Neural cell (in vitro differentiated cells): Measurements from ENCODE around the gene FAM117A. TPM values are rescaled to one million over a fixed set of nuclear protein-coding genes. Genes with fewer than 3 reads are reported as not detected.
"Not testable (repeated sequence)": the region's sequence is repeated elsewhere in the genome, so short reads cannot be mapped to it uniquely, and the experiment has no call there.

Experiments used
- H2AFZ ChIP-seq: fragments of 200-600, 300-800 bp; sonication (generic), shearing (Covaris generic); 2 replicates; pipeline ENCODE4 v1.6.0; 2014; ENCODE audit warnings: low read depth, mild to moderate bottlenecking, antibody characterized with exemption, low read length, moderate library complexity
- H3F3A ChIP-seq: fragments of 200-600 bp; shearing (Covaris generic); 2 replicates; pipeline ENCODE4 v1.6.1; 2016; ENCODE audit warnings: mild to moderate bottlenecking, moderate library complexity, mixed read lengths, antibody characterized with exemption, low read length; ENCODE audit not compliant: insufficient read depth, poor library complexity, severe bottlenecking
- H3K27ac ChIP-seq: fragments of 200-600, 300-800 bp; sonication (generic), shearing (Covaris generic); 2 replicates; pipeline ENCODE4 v1.5.1; 2014; ENCODE audit warnings: mild to moderate bottlenecking, low read length, moderate library complexity
- H3K27me3 ChIP-seq: fragments of 300-800, 200-600 bp; sonication (generic), shearing (Covaris generic); 2 replicates; pipeline ENCODE4 v1.6.0; 2014; ENCODE audit warnings: mild to moderate bottlenecking, low read depth, low read length, moderate library complexity; ENCODE audit not compliant: insufficient read depth
- H3K36me3 ChIP-seq: fragments of 300-800, 200-600 bp; sonication (generic), shearing (Covaris generic); 2 replicates; pipeline ENCODE4 v1.5.1; 2014; ENCODE audit warnings: mild to moderate bottlenecking, antibody characterized with exemption, low read length, moderate library complexity; ENCODE audit not compliant: insufficient read depth
- H3K4me2 ChIP-seq: fragments of 300-800, 200-600 bp; sonication (generic), shearing (Covaris generic); 2 replicates; pipeline ENCODE4 v1.6.0; 2014; ENCODE audit warnings: mild to moderate bottlenecking, low read length
- H3K4me3 ChIP-seq: fragments of 300-800, 200-600 bp; sonication (generic), shearing (Covaris generic); 2 replicates; pipeline ENCODE4 v1.5.1; 2014; ENCODE audit warnings: mild to moderate bottlenecking, low read length, moderate library complexity
- H3K79me2 ChIP-seq: fragments of 200-600 bp; shearing (Covaris generic); replicated peaks from 2 replicates; pipeline ENCODE4 v1.6.0; 2014; ENCODE audit warnings: mild to moderate bottlenecking, low read length, moderate library complexity; ENCODE audit not compliant: insufficient read depth
- H3K9ac ChIP-seq: fragments of 300-800, 200-600 bp; sonication (generic), shearing (Covaris generic); 2 replicates; pipeline ENCODE4 v1.6.1; 2016; ENCODE audit warnings: mild to moderate bottlenecking, low read length, mixed read lengths
- H3K9me2 ChIP-seq: fragments of 200-600 bp; shearing (Covaris generic); 2 replicates; pipeline ENCODE4 v1.6.1; 2016; ENCODE audit warnings: mild to moderate bottlenecking, low read length, mixed read lengths; ENCODE audit not compliant: insufficient read depth
- H3K9me3 ChIP-seq: fragments of 200-600, 300-800 bp; sonication (generic), shearing (Covaris generic); 2 replicates; pipeline ENCODE4 v1.6.1; 2016; ENCODE audit warnings: mild to moderate bottlenecking, mixed run types, low read length, moderate library complexity, mixed read lengths
- H4K20me1 ChIP-seq: fragments of 200-600 bp; shearing (Covaris generic); 2 replicates; pipeline ENCODE4 v1.6.1; 2016; ENCODE audit warnings: mild to moderate bottlenecking, mixed run types; ENCODE audit not compliant: insufficient read depth
- EP300 ChIP-seq: fragments of 450-650 bp; conservative IDR thresholded peaks from 2 replicates; pipeline ENCODE4 v1.6.1; 2014; ENCODE audit warnings: antibody characterized with exemption, mild to moderate bottlenecking, moderate library complexity; ENCODE audit not compliant: poor library complexity, severe bottlenecking
- EZH2 ChIP-seq: fragments of 200-600, 300-800 bp; shearing (Covaris generic), sonication (generic); IDR thresholded peaks from 2 replicates; pipeline ENCODE4 v1.6.1; 2014; ENCODE audit warnings: antibody characterized with exemption, low read length, borderline replicate concordance, mild to moderate bottlenecking; ENCODE audit not compliant: insufficient read depth, poor library complexity, severe bottlenecking
- MXI1 ChIP-seq: fragments of 450-650 bp; conservative IDR thresholded peaks from 2 replicates; pipeline ENCODE4 v1.6.1; 2014; ENCODE audit warnings: antibody characterized with exemption, mild to moderate bottlenecking; ENCODE audit not compliant: poor library complexity, severe bottlenecking
- POLR2AphosphoS5 ChIP-seq: IDR thresholded peaks from 2 replicates; pipeline ENCODE4 v1.6.1; 2012
- RAD21 ChIP-seq: fragments of 450-650 bp; conservative IDR thresholded peaks from 2 replicates; pipeline ENCODE4 v1.6.1; 2014; ENCODE audit warnings: antibody characterized with exemption, mild to moderate bottlenecking, moderate library complexity
- SMC3 ChIP-seq: fragments of 450-650 bp; conservative IDR thresholded peaks from 2 replicates; pipeline ENCODE4 v1.6.1; 2014; ENCODE audit warnings: antibody characterized with exemption, mild to moderate bottlenecking, moderate library complexity; ENCODE audit not compliant: poor library complexity
- TAF1 ChIP-seq: IDR thresholded peaks from 2 replicates; pipeline ENCODE4 v1.6.1; 2012; ENCODE audit warnings: low read depth
- polyA plus RNA-seq: library from polyadenylated mRNA; depleted of rRNA; stranded (reverse); fragments of >200 nt; gene quantifications from 2 replicates; pipeline ENCODE4 v1.2.3, GENCODE V29; 2014
- TF ChIP-seq, protein P1 (sequence below): fragments of 450-650 bp; IDR thresholded peaks from 2 replicates; pipeline ENCODE4 v1.5.1; 2014; ENCODE audit warnings: antibody characterized with exemption, mild to moderate bottlenecking, moderate library complexity; ENCODE audit not compliant: poor library complexity, severe bottlenecking
- TF ChIP-seq, protein P2 (sequence below): IDR thresholded peaks from 2 replicates; pipeline ENCODE4 v1.6.1; 2012; ENCODE audit warnings: borderline replicate concordance

The FAM117A gene
- polyA plus RNA-seq, 1 donor from 2014 or later, result 3.7 TPM

- TF ChIP-seq TAF1, result no peak
- no peak for TF ChIP-seq MXI1
- TF ChIP-seq, protein P1, sequence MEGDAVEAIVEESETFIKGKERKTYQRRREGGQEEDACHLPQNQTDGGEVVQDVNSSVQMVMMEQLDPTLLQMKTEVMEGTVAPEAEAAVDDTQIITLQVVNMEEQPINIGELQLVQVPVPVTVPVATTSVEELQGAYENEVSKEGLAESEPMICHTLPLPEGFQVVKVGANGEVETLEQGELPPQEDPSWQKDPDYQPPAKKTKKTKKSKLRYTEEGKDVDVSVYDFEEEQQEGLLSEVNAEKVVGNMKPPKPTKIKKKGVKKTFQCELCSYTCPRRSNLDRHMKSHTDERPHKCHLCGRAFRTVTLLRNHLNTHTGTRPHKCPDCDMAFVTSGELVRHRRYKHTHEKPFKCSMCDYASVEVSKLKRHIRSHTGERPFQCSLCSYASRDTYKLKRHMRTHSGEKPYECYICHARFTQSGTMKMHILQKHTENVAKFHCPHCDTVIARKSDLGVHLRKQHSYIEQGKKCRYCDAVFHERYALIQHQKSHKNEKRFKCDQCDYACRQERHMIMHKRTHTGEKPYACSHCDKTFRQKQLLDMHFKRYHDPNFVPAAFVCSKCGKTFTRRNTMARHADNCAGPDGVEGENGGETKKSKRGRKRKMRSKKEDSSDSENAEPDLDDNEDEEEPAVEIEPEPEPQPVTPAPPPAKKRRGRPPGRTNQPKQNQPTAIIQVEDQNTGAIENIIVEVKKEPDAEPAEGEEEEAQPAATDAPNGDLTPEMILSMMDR, result no peak
- TF ChIP-seq, protein P2, sequence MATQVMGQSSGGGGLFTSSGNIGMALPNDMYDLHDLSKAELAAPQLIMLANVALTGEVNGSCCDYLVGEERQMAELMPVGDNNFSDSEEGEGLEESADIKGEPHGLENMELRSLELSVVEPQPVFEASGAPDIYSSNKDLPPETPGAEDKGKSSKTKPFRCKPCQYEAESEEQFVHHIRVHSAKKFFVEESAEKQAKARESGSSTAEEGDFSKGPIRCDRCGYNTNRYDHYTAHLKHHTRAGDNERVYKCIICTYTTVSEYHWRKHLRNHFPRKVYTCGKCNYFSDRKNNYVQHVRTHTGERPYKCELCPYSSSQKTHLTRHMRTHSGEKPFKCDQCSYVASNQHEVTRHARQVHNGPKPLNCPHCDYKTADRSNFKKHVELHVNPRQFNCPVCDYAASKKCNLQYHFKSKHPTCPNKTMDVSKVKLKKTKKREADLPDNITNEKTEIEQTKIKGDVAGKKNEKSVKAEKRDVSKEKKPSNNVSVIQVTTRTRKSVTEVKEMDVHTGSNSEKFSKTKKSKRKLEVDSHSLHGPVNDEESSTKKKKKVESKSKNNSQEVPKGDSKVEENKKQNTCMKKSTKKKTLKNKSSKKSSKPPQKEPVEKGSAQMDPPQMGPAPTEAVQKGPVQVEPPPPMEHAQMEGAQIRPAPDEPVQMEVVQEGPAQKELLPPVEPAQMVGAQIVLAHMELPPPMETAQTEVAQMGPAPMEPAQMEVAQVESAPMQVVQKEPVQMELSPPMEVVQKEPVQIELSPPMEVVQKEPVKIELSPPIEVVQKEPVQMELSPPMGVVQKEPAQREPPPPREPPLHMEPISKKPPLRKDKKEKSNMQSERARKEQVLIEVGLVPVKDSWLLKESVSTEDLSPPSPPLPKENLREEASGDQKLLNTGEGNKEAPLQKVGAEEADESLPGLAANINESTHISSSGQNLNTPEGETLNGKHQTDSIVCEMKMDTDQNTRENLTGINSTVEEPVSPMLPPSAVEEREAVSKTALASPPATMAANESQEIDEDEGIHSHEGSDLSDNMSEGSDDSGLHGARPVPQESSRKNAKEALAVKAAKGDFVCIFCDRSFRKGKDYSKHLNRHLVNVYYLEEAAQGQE, result no peak
- TF ChIP-seq SMC3, result no peak
- TF ChIP-seq RAD21, result no peak
- no peak for TF ChIP-seq EZH2
- no peak for TF ChIP-seq POLR2AphosphoS5
- TF ChIP-seq EP300, result no peak
- H3F3A ChIP-seq, result no peaks in the 10 kb centered on the region
- H3K9me2 ChIP-seq, result no peaks in the 10 kb centered on the region
- H3K27ac ChIP-seq, result no peak overlapping the region
- H3K79me2 ChIP-seq, result no peaks in the 10 kb centered on the region
- no peak overlapping the region for H3K9ac ChIP-seq
- H3K27me3 ChIP-seq, result no peaks in the 10 kb centered on the region
- no peaks in the 10 kb centered on the region for H4K20me1 ChIP-seq
- H3K9me3 ChIP-seq, result peaks cover 4% of the 10 kb centered on the region
- no peak overlapping the region for H2AFZ ChIP-seq
- no peaks in the 10 kb centered on the region for H3K36me3 ChIP-seq
- H3K4me2 ChIP-seq, result no peak overlapping the region
- no peak overlapping the region for H3K4me3 ChIP-seq
Observed at GRCh38 chr17:49725452-49726130, 38.3 kb downstream of the FAM117A start.

- not testable (repeated sequence) for H3K9me2 ChIP-seq, H3K9me3 ChIP-seq, H2AFZ ChIP-seq, H3K27me3 ChIP-seq, H3K4me3 ChIP-seq, H3K27ac ChIP-seq, H3K79me2 ChIP-seq, H4K20me1 ChIP-seq, H3F3A ChIP-seq, H3K36me3 ChIP-seq, H3K9ac ChIP-seq, H3K4me2 ChIP-seq
Observed at GRCh38 chr17:49724552-49724951, 39.4 kb downstream of the FAM117A start.

DNA sequence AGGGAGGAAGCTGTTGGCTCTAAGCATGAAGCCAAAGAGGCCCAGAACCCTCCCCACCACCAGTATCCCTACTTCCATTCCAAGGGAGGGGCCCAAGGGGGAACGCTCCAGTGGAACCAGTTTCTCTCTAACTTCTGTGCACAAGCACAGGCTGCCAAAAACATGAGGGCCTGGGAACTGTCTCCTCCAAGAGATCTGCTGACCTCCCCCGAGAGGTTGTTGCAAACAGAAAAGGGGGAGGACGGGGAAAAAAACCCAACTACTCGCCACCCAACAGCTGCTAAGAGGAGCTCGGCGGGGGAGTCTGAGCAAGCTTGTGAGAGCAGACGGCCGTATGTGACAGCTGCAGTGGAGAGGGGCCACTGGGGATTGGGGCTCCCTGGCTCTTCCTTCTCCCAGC, 40.5 kb downstream of the FAM117A start:
- no peaks in the 10 kb centered on the region for H4K20me1 ChIP-seq
- H3K27me3 ChIP-seq, result no peaks in the 10 kb centered on the region
- no peak overlapping the region for H3K27ac ChIP-seq
- H3K4me3 ChIP-seq, result no peak overlapping the region
- H2AFZ ChIP-seq, result no peak overlapping the region
- H3K79me2 ChIP-seq, result no peaks in the 10 kb centered on the region
- no peaks in the 10 kb centered on the region for H3F3A ChIP-seq
- peaks cover 4% of the 10 kb centered on the region for H3K9me3 ChIP-seq
- H3K4me2 ChIP-seq, result no peak overlapping the region
- TF ChIP-seq, protein P2, result no peak
- TF ChIP-seq RAD21 (no peak), SMC3 (no peak), TAF1 (no peak), POLR2AphosphoS5 (no peak), EP300 (no peak), MXI1 (no peak), EZH2 (no peak)
- TF ChIP-seq, protein P1, result no peak
- no peak overlapping the region for H3K9ac ChIP-seq
- no peaks in the 10 kb centered on the region for H3K9me2 ChIP-seq
- H3K36me3 ChIP-seq, result no peaks in the 10 kb centered on the region
